B cell (primary cell): ENCODE results near the gene NDRG2. TPM values are rescaled to one million over a fixed set of nuclear protein-coding genes. Genes with fewer than 3 reads are reported as not detected.

ENCODE experiments used
- ATAC-seq: fragments of 200-7000 bp; cut with Tn5 transposase; one replicate; pipeline ENCODE4 v1.10.0; 2021; ENCODE audit warnings: low read depth, mild to moderate bottlenecking, moderate number of reproducible peaks, moderate library complexity
- CTCF ChIA-PET: fragments of 350-600 bp; sonication (Branson Sonifier 250); formaldehyde crosslinking; loops from one replicate; lab custom pipeline; 2021; ENCODE audit warnings: antibody characterized with exemption, inconsistent platforms; lab: Charles Lee
- POLR2A ChIA-PET: fragments of 350-600 bp; sonication (Branson Sonifier 250); formaldehyde crosslinking; loops from one replicate; lab custom pipeline; 2021; ENCODE audit warnings: antibody characterized with exemption; lab: Charles Lee
- DNase-seq: peaks from one replicate; pipeline ENCODE4 v3.0.0; 2013
- H2AFZ ChIP-seq: 2 replicates; pipeline ENCODE4 v1.6.1; 2012; ENCODE audit warnings: mild to moderate bottlenecking, low read depth, low read length; ENCODE audit not compliant: insufficient read depth, poor library complexity, severe bottlenecking
- H3K27ac ChIP-seq, 2 donors: 1 replicate in 1 of 2; 2 replicates in 1 of 2; pipeline ENCODE4 v1.5.1; 2012 to 2013; ENCODE audit warnings: low read length in 2 of 2, mild to moderate bottlenecking in 2 of 2, moderate library complexity in 1 of 2
- H3K27me3 ChIP-seq, 4 experiments: fragments of 200-600 bp in 1 of 4; sonication (generic) in 1 of 4; replicated peaks in 1 of 4; 1 replicate in 2 of 4; 2 replicates in 2 of 4; pipeline versions ENCODE4 v1.6.1 to v1.7.0; 2013 to 2016; ENCODE audit warnings: low read length in 3 of 4, mild to moderate bottlenecking in 2 of 4, mixed read lengths in 1 of 4, moderate library complexity in 1 of 4; ENCODE audit not compliant: insufficient read depth in 4 of 4, control insufficient read depth in 3 of 4; ENCODE audit errors: control extremely low read depth in 1 of 4
- H3K36me3 ChIP-seq, 2 experiments: replicated peaks in 1 of 2; 1 replicate in 1 of 2; 2 replicates in 1 of 2; pipeline versions ENCODE4 v1.6.1 to v1.7.1; 2013; ENCODE audit warnings: low read length in 1 of 2; ENCODE audit not compliant: insufficient read depth in 2 of 2, control insufficient read depth in 1 of 2; ENCODE audit errors: control extremely low read depth in 1 of 2, extremely low read depth in 1 of 2
- H3K4me1 ChIP-seq, 2 donors: fragments of 200-600 bp in 1 of 2; sonication (generic) in 1 of 2; 1 replicate in 1 of 2; 2 replicates in 1 of 2; pipeline versions ENCODE4 v1.5.1 to v1.6.1; 2013 to 2017; ENCODE audit warnings: low read length in 2 of 2; ENCODE audit not compliant: control insufficient read depth in 2 of 2, insufficient read depth in 2 of 2
- H3K4me2 ChIP-seq: replicated peaks from 2 replicates; pipeline ENCODE3; 2012; ENCODE audit warnings: mild to moderate bottlenecking, low read depth, low read length; ENCODE audit not compliant: poor library complexity, severe bottlenecking
- H3K4me3 ChIP-seq, 5 experiments: fragments of 200-600 bp in 1 of 5; sonication (generic) in 1 of 5; 1 replicate in 3 of 5; 2 replicates in 2 of 5; pipeline versions ENCODE4 v1.5.1 to v1.7.0; 2011 to 2016; ENCODE audit warnings: low read length in 4 of 5, mild to moderate bottlenecking in 4 of 5, low read depth in 2 of 5, control low read depth in 1 of 5, moderate library complexity in 1 of 5; ENCODE audit not compliant: insufficient read depth in 1 of 5; ENCODE audit errors: control extremely low read depth in 1 of 5, extremely low read depth in 1 of 5
- H3K79me2 ChIP-seq: fragments of 200-600 bp; sonication (generic); one replicate; pipeline ENCODE4 v1.6.0; 2016; ENCODE audit warnings: low read length; ENCODE audit not compliant: control insufficient read depth, insufficient read depth
- H3K9ac ChIP-seq: fragments of 200-600 bp; sonication (generic); 2 replicates; pipeline ENCODE4 v1.6.1; 2017; ENCODE audit warnings: mild to moderate bottlenecking, low read length, moderate library complexity
- H3K9me3 ChIP-seq, 3 donors: one replicate each; pipeline versions ENCODE4 v1.6.1 to v1.7.1; 2013; ENCODE audit warnings: low read length in 2 of 3; ENCODE audit not compliant: control insufficient read depth in 2 of 3, insufficient read depth in 1 of 3; ENCODE audit errors: control extremely low read depth in 1 of 3
- H4K20me1 ChIP-seq: 2 replicates; pipeline ENCODE4 v1.6.0; 2012; ENCODE audit warnings: mild to moderate bottlenecking, low read length; ENCODE audit not compliant: insufficient read depth, control insufficient read depth, poor library complexity, severe bottlenecking
- H3K27ac Mint-ChIP-seq: one replicate; pipeline ENCODE4 v1.8.0; 2021; ENCODE audit warnings: mixed read lengths
- H3K27me3 Mint-ChIP-seq: one replicate; pipeline ENCODE4 v1.8.0; 2021; ENCODE audit warnings: mixed read lengths
- H3K4me1 Mint-ChIP-seq: one replicate; pipeline ENCODE4 v1.8.0; 2021; ENCODE audit warnings: mixed read lengths
- H3K4me3 Mint-ChIP-seq: one replicate; pipeline ENCODE4 v1.8.0; 2021; ENCODE audit warnings: mixed read lengths
- H3K9me3 Mint-ChIP-seq: one replicate; pipeline ENCODE4 v1.8.0; 2022; ENCODE audit warnings: mixed read lengths; ENCODE audit not compliant: insufficient read depth
- CTCF ChIP-seq: fragments of 200-600 bp; IDR thresholded peaks from one replicate; pipeline ENCODE4 v1.8.0; 2022; ENCODE audit warnings: antibody characterized with exemption, mild to moderate bottlenecking
- EZH2 ChIP-seq: IDR thresholded peaks from 2 replicates; pipeline ENCODE4 v1.6.1; 2012; ENCODE audit warnings: borderline replicate concordance, low read depth, mild to moderate bottlenecking, moderate library complexity, low read length; ENCODE audit not compliant: insufficient read depth, poor library complexity, severe bottlenecking
- WGBS: methylation state at CpG from one replicate; pipeline ENCODE4 v1.1.5; 2013; ENCODE audit warnings: missing lambda C conversion rate; ENCODE audit not compliant: insufficient coverage; 5-methylcytosine and 5-hydroxymethylcytosine counted together
- intact Hi-C: fragments of 100-400 bp; cut with micrococcal nuclease; formaldehyde crosslinking; loops from one replicate; pipeline ENCODE4 v1.10.0; 2022
- polyA plus RNA-seq: library from polyadenylated mRNA; depleted of rRNA; stranded (reverse); fragments of >200 nt; gene quantifications from 2 replicates; pipeline ENCODE4 v1.2.3, GENCODE V29; 2012
- total RNA-seq, 2 donors: library from RNA; stranded (reverse); fragments of 120-200 nt in 1 of 2; gene quantifications; 1 replicate in 1 of 2; 2 replicates in 1 of 2; pipeline versions ENCODE4 v1.2.3 to v1.2.4, GENCODE V29; 2013 to 2022

The NDRG2 gene
- total and polyA plus RNA-seq, 2 donors (not counting 1 experiment from before 2014, with no cell fraction given) = 9.5 to 11.8 TPM

GRCh38 chr14:21056520-21057163 is 31.8 kb upstream of the NDRG2 start:
- ChIA-PET CTCF (interaction anchor here (1.2 kb wide), 1 partner anchor 42 kb away, joined by 5 read pairs; no protein-coding TSS in a partner anchor), POLR2A (no interaction called here)
- no peak overlapping the region for H3K4me3 ChIP-seq
- ATAC-seq (no peak), DNase-seq (no peak)
- H3K9ac ChIP-seq = no peak overlapping the region
- 98% methylated on average over 5 of the region's 10 CpGs for WGBS
- no peaks in the 10 kb centered on the region for H3K79me2 ChIP-seq
- H3K9me3 ChIP-seq = no peaks in the 10 kb centered on the region
- H3K27me3 ChIP-seq = peaks cover 0 to 8% (median 2%) of the 10 kb centered on the region in 4 experiments
- no peak overlapping the region for H3K4me2 ChIP-seq
- no peak overlapping the region for H2AFZ ChIP-seq
- no peaks in the 10 kb centered on the region for H3K36me3 ChIP-seq
- H3K27ac ChIP-seq = no peak overlapping the region
- no peaks in the 10 kb centered on the region for H3K4me1 ChIP-seq
- TF ChIP-seq CTCF (no peak), EZH2 (no peak)
- peaks cover 33% of the 10 kb centered on the region for H3K27me3 Mint-ChIP-seq
- no peaks in the 10 kb centered on the region for H4K20me1 ChIP-seq
- no peak overlapping the region for H3K27ac Mint-ChIP-seq
- intact Hi-C loops = no loop called here
- H3K9me3 Mint-ChIP-seq = no peaks in the 10 kb centered on the region
- no peak overlapping the region for H3K4me3 Mint-ChIP-seq
- H3K4me1 Mint-ChIP-seq = no peaks in the 10 kb centered on the region

- Histone ChIP-seq H3K9me3 (no peaks in the 10 kb centered on the region), H3K27me3 (peaks cover 0 to 7% (median 2%) of the 10 kb centered on the region in 4 experiments), H3K79me2 (no peaks in the 10 kb centered on the region), H3K27ac (no peak overlapping the region), H4K20me1 (no peaks in the 10 kb centered on the region), H2AFZ (no peak overlapping the region), H3K36me3 (no peaks in the 10 kb centered on the region), H3K4me2 (no peak overlapping the region), H3K4me1 (no peaks in the 10 kb centered on the region), H3K9ac (no peak overlapping the region), H3K4me3 (no peak overlapping the region)
- ATAC-seq (no peak), DNase-seq (no peak)
- ChIA-PET POLR2A (no interaction called here), CTCF (interaction anchor here (1.2 kb wide), 1 partner anchor 41 kb away, joined by 5 read pairs; no protein-coding TSS in a partner anchor)
- H3K27me3 Mint-ChIP-seq = peaks cover 35% of the 10 kb centered on the region
- H3K27ac Mint-ChIP-seq = no peak overlapping the region
- H3K4me1 Mint-ChIP-seq = no peaks in the 10 kb centered on the region
- TF ChIP-seq EZH2 = no peak
- TF ChIP-seq CTCF = no peak
- no peaks in the 10 kb centered on the region for H3K9me3 Mint-ChIP-seq
- no peak overlapping the region for H3K4me3 Mint-ChIP-seq
- intact Hi-C loops = no loop called here
- WGBS = 53% methylated on average over 2 of the region's 5 CpGs
Measured at GRCh38 chr14:21055432-21056117, 30.7 kb upstream of the NDRG2 start.
